OCI-LY7 (cell line): ENCODE data around the gene TNS3. TPM values are rescaled to one million over a fixed set of nuclear protein-coding genes. Genes with fewer than 3 reads are reported as not detected.

ENCODE experiments used
- BruUV-seq: library from RNA; stranded (reverse); fragments of 400-500 nt; replicated peaks from 2 replicates; lab custom pipeline; 2021; lab: Mats Ljungman, UMichigan
- CTCF ChIA-PET: fragments of 300-600 bp; sonication (Branson Sonifier 250); formaldehyde crosslinking; loops from one replicate; lab custom pipeline; 2022; ENCODE audit warnings: antibody characterized with exemption; ENCODE audit not compliant: unreplicated experiment; lab: Charles Lee
- POLR2A ChIA-PET: fragments of 300-600 bp; sonication (Branson Sonifier 250); formaldehyde crosslinking; loops from one replicate; lab custom pipeline; 2022; ENCODE audit warnings: antibody characterized with exemption; lab: Charles Lee
- DNase-seq: peaks from one replicate; pipeline ENCODE4 v3.0.0-alpha.2; 2015; ENCODE audit warnings: low spot score
- H2AFZ ChIP-seq: fragments of 200-600 bp; sonication (generic), shearing (Covaris generic); 2 replicates; pipeline ENCODE4 v1.6.1; 2014; ENCODE audit warnings: mild to moderate bottlenecking, antibody characterized with exemption, low read length, moderate library complexity
- H3K27ac ChIP-seq: fragments of 200-600 bp; sonication (generic); 2 replicates; pipeline ENCODE4 v1.5.1; 2014; ENCODE audit warnings: mixed run types, low read depth, mild to moderate bottlenecking, moderate library complexity, low read length, inconsistent platforms; ENCODE audit not compliant: poor library complexity, severe bottlenecking
- H3K36me3 ChIP-seq: fragments of 200-600 bp; sonication (generic); 2 replicates; pipeline ENCODE4 v1.6.1; 2014; ENCODE audit warnings: mild to moderate bottlenecking, antibody characterized with exemption, low read length, moderate library complexity, mixed read lengths; ENCODE audit not compliant: insufficient read depth
- H3K4me1 ChIP-seq: fragments of 200-600 bp; sonication (generic); 2 replicates; pipeline ENCODE4 v1.5.1; 2014; ENCODE audit warnings: mild to moderate bottlenecking, low read length; ENCODE audit not compliant: insufficient read depth, poor library complexity, severe bottlenecking
- H3K4me2 ChIP-seq: fragments of 200-600 bp; sonication (generic); 2 replicates; pipeline ENCODE4 v1.6.1; 2014; ENCODE audit warnings: mild to moderate bottlenecking, low read length
- H3K4me3 ChIP-seq: fragments of 200-600 bp; sonication (generic); 2 replicates; pipeline ENCODE4 v1.5.1; 2014; ENCODE audit warnings: mild to moderate bottlenecking, low read depth, low read length; ENCODE audit not compliant: poor library complexity, severe bottlenecking
- H3K79me2 ChIP-seq: fragments of 200-600 bp; sonication (generic); 2 replicates; pipeline ENCODE4 v1.6.1; 2016; ENCODE audit warnings: low read depth, mild to moderate bottlenecking, low read length, moderate library complexity, mixed read lengths; ENCODE audit not compliant: insufficient read depth
- H3K9me2 ChIP-seq: fragments of 200-600 bp; sonication (generic); 2 replicates; pipeline ENCODE4 v1.6.1; 2016; ENCODE audit warnings: mild to moderate bottlenecking, low read length, mixed read lengths; ENCODE audit not compliant: insufficient read depth
- H3K9me3 ChIP-seq: fragments of 200-600 bp; sonication (generic); 2 replicates; pipeline ENCODE4 v1.6.1; 2014; ENCODE audit warnings: mild to moderate bottlenecking, mixed run types, low read length, mixed read lengths
- H4K20me1 ChIP-seq: fragments of 200-600 bp; sonication (generic); 2 replicates; pipeline ENCODE4 v1.6.1; 2014; ENCODE audit warnings: mild to moderate bottlenecking, antibody characterized with exemption, low read length, moderate library complexity, mixed read lengths; ENCODE audit not compliant: insufficient read depth
- EZH2phosphoT487 ChIP-seq: fragments of 200-600 bp; sonication (generic); IDR thresholded peaks from 2 replicates; pipeline ENCODE4 v1.6.1; 2018; ENCODE audit warnings: low read depth, borderline replicate concordance, mild to moderate bottlenecking, mixed run types, antibody characterized with exemption, low read length, moderate library complexity, mixed read lengths
- intact Hi-C: fragments of 100-400 bp; cut with micrococcal nuclease; formaldehyde crosslinking; loops from one replicate; pipeline ENCODE4 v1.10.0; 2022; ENCODE audit not compliant: unreplicated experiment
- total RNA-seq, 2 experiments: library from RNA; depleted of rRNA in 1 of 2; stranded (reverse); fragments of >200 nt in 1 of 2; shearing (Covaris generic) in 1 of 2; gene quantifications; 2 replicates each; pipeline ENCODE4 v1.2.3, GENCODE V29; 2014 to 2022
- TF ChIP-seq, protein P1 (sequence below): fragments of 200-600 bp; sonication (generic); conservative IDR thresholded peaks from 2 replicates; pipeline ENCODE4 v1.5.1; 2014; ENCODE audit warnings: mild to moderate bottlenecking, antibody characterized with exemption, low read length, moderate library complexity, mixed read lengths

TNS3 gene
- total RNA-seq, 2 experiments from 2014 or later, result 9.5 to 42.1 TPM

DNA sequence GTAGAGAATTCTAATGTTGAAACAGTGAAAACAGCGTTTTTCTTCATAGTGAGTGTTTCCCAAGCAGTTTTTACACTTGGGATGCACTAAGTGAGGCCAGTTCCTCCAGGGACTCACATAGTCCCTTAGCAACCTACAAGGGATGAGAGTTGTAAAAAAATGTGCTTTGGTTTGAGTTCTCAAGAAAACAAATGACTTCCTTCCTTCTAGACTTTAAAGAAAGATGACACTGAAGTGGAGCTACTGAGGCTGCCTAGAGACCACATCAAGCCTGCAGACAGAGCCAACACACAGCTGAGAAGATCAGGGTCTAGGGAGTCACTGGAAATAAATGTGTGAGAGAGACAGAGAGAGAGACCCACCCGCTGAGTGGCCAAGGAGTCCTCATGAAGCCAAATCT lies 264.4 kb downstream of the TNS3 start:
- Histone ChIP-seq H3K4me3 (no peak overlapping the region), H3K9me2 (no peaks in the 10 kb centered on the region)
- CTCF ChIA-PET, result no interaction called here

DNA sequence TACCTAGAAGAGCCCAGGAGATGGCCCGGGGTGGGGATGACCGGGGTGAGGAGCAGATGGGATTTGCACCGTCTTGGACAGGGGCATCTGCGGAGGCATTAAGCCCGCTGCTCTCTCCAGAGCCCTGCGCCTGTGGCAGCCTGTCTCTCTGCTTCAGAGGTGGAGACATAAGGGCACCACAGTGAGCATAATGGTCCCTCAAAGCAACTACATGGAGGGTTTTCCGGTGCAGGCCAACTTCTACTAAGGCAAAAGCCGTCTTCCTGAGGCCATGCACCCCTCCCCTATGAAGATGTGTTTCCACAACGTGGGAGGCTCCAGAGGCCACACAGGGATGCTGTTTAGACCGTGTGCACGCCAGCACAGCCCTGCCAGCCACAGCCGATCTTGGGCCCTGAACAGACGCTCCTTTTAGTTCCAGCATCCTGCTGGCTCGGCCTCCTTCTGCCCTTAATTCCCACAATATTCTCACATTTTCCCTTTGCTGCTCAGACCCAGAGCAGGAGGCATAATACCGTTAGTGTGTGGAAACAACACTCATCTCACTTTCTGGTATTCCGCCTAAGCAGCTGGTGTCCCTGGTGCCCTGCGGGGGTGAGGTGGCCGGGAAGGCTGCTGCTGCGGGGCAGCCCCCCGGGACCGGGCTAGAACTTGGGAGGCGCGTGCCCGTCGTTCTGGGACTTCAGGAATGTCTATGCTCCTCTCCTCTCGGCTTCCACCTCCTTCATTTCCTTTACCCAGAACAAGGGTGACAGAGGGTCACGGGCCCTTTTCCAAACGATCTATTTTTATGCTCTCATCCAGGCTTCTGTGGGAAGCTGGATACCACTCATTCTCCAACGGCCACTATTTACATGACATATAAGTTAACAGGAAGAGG lies 266.9 kb downstream of the TNS3 start:
- Histone ChIP-seq H3K79me2 (no peaks in the 10 kb centered on the region), H3K9me3 (no peaks in the 10 kb centered on the region), H3K4me3 (no peak overlapping the region), H3K27ac (no peak overlapping the region), H4K20me1 (no peaks in the 10 kb centered on the region), H2AFZ (no peak overlapping the region), H3K4me2 (no peak overlapping the region), H3K9me2 (no peaks in the 10 kb centered on the region), H3K36me3 (no peaks in the 10 kb centered on the region), H3K4me1 (no peaks in the 10 kb centered on the region)
- TF ChIP-seq, protein P1, sequence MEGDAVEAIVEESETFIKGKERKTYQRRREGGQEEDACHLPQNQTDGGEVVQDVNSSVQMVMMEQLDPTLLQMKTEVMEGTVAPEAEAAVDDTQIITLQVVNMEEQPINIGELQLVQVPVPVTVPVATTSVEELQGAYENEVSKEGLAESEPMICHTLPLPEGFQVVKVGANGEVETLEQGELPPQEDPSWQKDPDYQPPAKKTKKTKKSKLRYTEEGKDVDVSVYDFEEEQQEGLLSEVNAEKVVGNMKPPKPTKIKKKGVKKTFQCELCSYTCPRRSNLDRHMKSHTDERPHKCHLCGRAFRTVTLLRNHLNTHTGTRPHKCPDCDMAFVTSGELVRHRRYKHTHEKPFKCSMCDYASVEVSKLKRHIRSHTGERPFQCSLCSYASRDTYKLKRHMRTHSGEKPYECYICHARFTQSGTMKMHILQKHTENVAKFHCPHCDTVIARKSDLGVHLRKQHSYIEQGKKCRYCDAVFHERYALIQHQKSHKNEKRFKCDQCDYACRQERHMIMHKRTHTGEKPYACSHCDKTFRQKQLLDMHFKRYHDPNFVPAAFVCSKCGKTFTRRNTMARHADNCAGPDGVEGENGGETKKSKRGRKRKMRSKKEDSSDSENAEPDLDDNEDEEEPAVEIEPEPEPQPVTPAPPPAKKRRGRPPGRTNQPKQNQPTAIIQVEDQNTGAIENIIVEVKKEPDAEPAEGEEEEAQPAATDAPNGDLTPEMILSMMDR, result no peak
- TF ChIP-seq EZH2phosphoT487, result no peak
- intact Hi-C loops, result no loop called here
- ChIA-PET CTCF (no interaction called here), POLR2A (no interaction called here)
- DNase-seq, result no peak
- BruUV-seq, result no TSS peak

More for the DNA sequence above, 264.4 kb downstream of the TNS3 start:
- intact Hi-C loops, result no loop called here
- no peaks in the 10 kb centered on the region for H3K4me1 ChIP-seq
- H3K36me3 ChIP-seq, result no peaks in the 10 kb centered on the region
- H4K20me1 ChIP-seq, result no peaks in the 10 kb centered on the region
- DNase-seq, result no peak
- no TSS peak for BruUV-seq
- POLR2A ChIA-PET, result no interaction called here
- H2AFZ ChIP-seq, result no peak overlapping the region
- no peak overlapping the region for H3K27ac ChIP-seq
- TF ChIP-seq EZH2phosphoT487, result no peak
- TF ChIP-seq, protein P1, result no peak
- no peaks in the 10 kb centered on the region for H3K79me2 ChIP-seq
- no peak overlapping the region for H3K4me2 ChIP-seq
- no peaks in the 10 kb centered on the region for H3K9me3 ChIP-seq

DNA sequence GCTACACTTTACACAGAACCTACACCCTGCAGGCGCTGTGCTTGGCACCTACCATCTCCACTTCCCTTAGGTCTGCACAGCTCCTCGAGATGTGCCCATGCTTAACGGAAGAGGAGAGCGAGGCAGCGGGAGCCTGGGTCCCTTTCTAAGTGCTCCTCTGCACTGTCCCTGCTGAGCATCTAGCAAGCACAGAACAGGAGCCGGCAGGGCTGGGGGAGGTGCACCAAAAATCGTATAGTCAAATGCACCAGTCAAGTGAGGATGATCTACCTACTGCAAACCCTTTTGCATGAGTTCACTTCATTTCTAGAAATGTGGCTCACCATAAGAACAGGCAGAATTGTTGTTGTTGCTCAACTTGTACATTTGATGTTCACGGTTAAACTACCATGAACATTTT lies 267.7 kb downstream of the TNS3 start:
- no TSS peak for BruUV-seq

More for the DNA sequence above, 267.7 kb downstream of the TNS3 start:
- Histone ChIP-seq H2AFZ (no peak overlapping the region), H3K9me2 (no peaks in the 10 kb centered on the region), H3K4me2 (no peak overlapping the region), H3K36me3 (no peaks in the 10 kb centered on the region), H3K27ac (no peak overlapping the region), H4K20me1 (no peaks in the 10 kb centered on the region), H3K9me3 (no peaks in the 10 kb centered on the region), H3K79me2 (no peaks in the 10 kb centered on the region), H3K4me3 (no peak overlapping the region), H3K4me1 (no peaks in the 10 kb centered on the region)
- intact Hi-C loops, result no loop called here
- POLR2A ChIA-PET, result no interaction called here
- TF ChIP-seq, protein P1, result no peak
- no peak for TF ChIP-seq EZH2phosphoT487
- CTCF ChIA-PET, result no interaction called here
- DNase-seq, result no peak
